Fibroblast of lung (primary cell): ENCODE results near the gene MIEF1. TPM values are rescaled to one million over a fixed set of nuclear protein-coding genes. Genes with fewer than 3 reads are reported as not detected.

Source experiments
- DNase-seq, 2 donors: peaks; one replicate each; pipeline versions ENCODE4 v3.0.0 to v3.0.0-alpha.2; 2010; ENCODE audit warnings: low read depth in 2 of 2
- H2AFZ ChIP-seq: 2 replicates; pipeline ENCODE4 v1.5.1; 2012; ENCODE audit warnings: low read length, control low read depth, inconsistent platforms
- H3K27ac ChIP-seq: 2 replicates; pipeline ENCODE4 v1.5.1; 2011; ENCODE audit warnings: low read length, control low read depth; ENCODE audit not compliant: insufficient read depth
- H3K27me3 ChIP-seq: 2 replicates; pipeline ENCODE4 v1.5.1; 2011; ENCODE audit warnings: mild to moderate bottlenecking, low read length; ENCODE audit not compliant: control insufficient read depth, insufficient read depth
- H3K36me3 ChIP-seq: 2 replicates; pipeline ENCODE4 v1.5.1; 2011; ENCODE audit warnings: low read length; ENCODE audit not compliant: control insufficient read depth, insufficient read depth
- H3K4me1 ChIP-seq: 2 replicates; pipeline ENCODE4 v1.5.1; 2011; ENCODE audit warnings: low read length; ENCODE audit not compliant: control insufficient read depth, insufficient read depth; ENCODE audit errors: extremely low read depth
- H3K4me2 ChIP-seq: 2 replicates; pipeline ENCODE4 v1.5.1; 2011; ENCODE audit warnings: low read length, control low read depth; ENCODE audit not compliant: insufficient read depth; ENCODE audit errors: extremely low read depth
- H3K4me3 ChIP-seq, 4 experiments: fragments of 200-600 bp in 1 of 4; sonication (generic) in 1 of 4; replicated peaks in 1 of 4; 2 replicates each; pipeline ENCODE4 v1.5.1; 2011 to 2016; ENCODE audit warnings: low read length in 4 of 4, low read depth in 3 of 4, mild to moderate bottlenecking in 3 of 4, control low read depth in 2 of 4, inconsistent platforms in 1 of 4, mixed read lengths in 1 of 4; ENCODE audit not compliant: insufficient read depth in 1 of 4; ENCODE audit errors: control extremely low read depth in 1 of 4
- H3K79me2 ChIP-seq: 2 replicates; pipeline ENCODE4 v1.5.1; 2012; ENCODE audit warnings: mild to moderate bottlenecking, low read length, inconsistent platforms; ENCODE audit not compliant: control insufficient read depth, insufficient read depth
- H3K9ac ChIP-seq: 2 replicates; pipeline ENCODE4 v1.5.1; 2011; ENCODE audit warnings: mild to moderate bottlenecking, low read length, control low read depth; ENCODE audit not compliant: insufficient read depth
- H3K9me3 ChIP-seq: 2 replicates; pipeline ENCODE4 v1.5.1; 2012; ENCODE audit warnings: low read depth, low read length; ENCODE audit not compliant: control insufficient read depth, insufficient read depth
- H4K20me1 ChIP-seq: 2 replicates; pipeline ENCODE4 v1.5.1; 2011; ENCODE audit warnings: low read length; ENCODE audit not compliant: control insufficient read depth, insufficient read depth; ENCODE audit errors: extremely low read depth
- CTCF ChIP-seq, 2 donors: IDR thresholded peaks in 1 of 2; conservative IDR thresholded peaks in 1 of 2; 1 replicate in 1 of 2; 2 replicates in 1 of 2; pipeline ENCODE4 v1.5.1; 2011 to 2012; ENCODE audit warnings: low read length in 2 of 2, control low read depth in 1 of 2, inconsistent platforms in 1 of 2, low read depth in 1 of 2, mild to moderate bottlenecking in 1 of 2
- EZH2 ChIP-seq: IDR thresholded peaks from 2 replicates; pipeline ENCODE4 v1.5.1; 2012; ENCODE audit warnings: low read length, control low read depth, mild to moderate bottlenecking; ENCODE audit errors: missing control alignments
- polyA minus RNA-seq: library from RNA; depleted of rRNA, polyadenylated mRNA; stranded (reverse); fragments of >200 nt; gene quantifications from 2 replicates; pipeline ENCODE4 v1.2.3, GENCODE V29; 2011; ENCODE audit warnings: low replicate concordance
- polyA plus RNA-seq, 2 donors: library from polyadenylated mRNA; depleted of rRNA in 1 of 2; stranded (reverse) in 1 of 2; unstranded in 1 of 2; fragments of >200 nt; gene quantifications; 2 replicates each; pipeline ENCODE4 v1.2.1, GENCODE V29; 2011 to 2012; ENCODE audit warnings: missing spikeins in 1 of 2
- total RNA-seq: library from RNA; depleted of rRNA; stranded (reverse); fragments of >200 nt; gene quantifications from 2 replicates; pipeline ENCODE4 v1.2.1, GENCODE V29; 2014

MIEF1 gene
- total RNA-seq (16.4 and 19.0 TPM in 2 replicates), polyA plus RNA-seq (16.8 and 20.9 TPM in 2 replicates), polyA minus RNA-seq (47.9 and 55.7 TPM in 2 replicates)
- polyA plus RNA-seq (2012), result 17.4 and 20.1 TPM in 2 replicates

GRCh38 chr22:39502109-39502788 is at the start of gene MIEF1:
Gene MIEF1 (plus strand): TSS chr22:39502290. CDS start chr22:39511295, 9,005 bp downstream.
- Histone ChIP-seq H3K27ac (peak within 1 kb of the TSS; percentile 62), H3K9me3 (no peaks in the 10 kb centered on the region), H3K4me2 (peak within 1 kb of the TSS; percentile 86), H4K20me1 (no peaks in the 10 kb centered on the region), H2AFZ (peak within 1 kb of the TSS; percentile 51), H3K4me3 (peak within 1 kb of the TSS; percentile 71 to 84 (median 75)), H3K27me3 (no peaks in the 10 kb centered on the region), H3K9ac (peak within 1 kb of the TSS; percentile 77), H3K4me1 (peaks cover 13% of the 10 kb centered on the region), H3K79me2 (peaks cover 37% of the 10 kb centered on the region), H3K36me3 (peaks cover 15% of the 10 kb centered on the region)
- TF ChIP-seq EZH2 (no peak), CTCF (conservative IDR thresholded peaks at IDR 0.05 in 1 of 2, IDR thresholded peaks at IDR 0.05 in 1 of 2; ENCODE audit: low read depth in 1 of 2, low read length in 2 of 2) (no peak)
- peak; percentile 94 to 95 for DNase-seq

GRCh38 chr22:39452740-39453040 is 49.4 kb upstream of the MIEF1 start:
- Histone ChIP-seq H3K79me2 (no peaks in the 10 kb centered on the region), H3K36me3 (no peaks in the 10 kb centered on the region), H3K4me3 (no peak overlapping the region), H3K27ac (no peak overlapping the region), H3K4me1 (no peaks in the 10 kb centered on the region), H2AFZ (no peak overlapping the region), H3K4me2 (no peak overlapping the region), H3K9me3 (no peaks in the 10 kb centered on the region), H3K27me3 (peaks cover 21% of the 10 kb centered on the region), H3K9ac (no peak overlapping the region), H4K20me1 (no peaks in the 10 kb centered on the region)
- no peak for DNase-seq
- TF ChIP-seq CTCF (conservative IDR thresholded peaks at IDR 0.05 in 1 of 2, IDR thresholded peaks at IDR 0.05 in 1 of 2; ENCODE audit: low read depth in 1 of 2, low read length in 2 of 2) (no peak), EZH2 (no peak)

- Histone ChIP-seq H3K27me3 (peaks cover 31% of the 10 kb centered on the region), H2AFZ (no peak overlapping the region), H4K20me1 (no peaks in the 10 kb centered on the region), H3K79me2 (no peaks in the 10 kb centered on the region), H3K27ac (no peak overlapping the region), H3K4me1 (no peaks in the 10 kb centered on the region), H3K4me2 (no peak overlapping the region), H3K9ac (no peak overlapping the region), H3K9me3 (no peaks in the 10 kb centered on the region), H3K4me3 (no peak overlapping the region), H3K36me3 (no peaks in the 10 kb centered on the region)
- peak in 1 of 2 donors; percentile 27 for DNase-seq
- no peak for TF ChIP-seq CTCF (conservative IDR thresholded peaks at IDR 0.05 in 1 of 2, IDR thresholded peaks at IDR 0.05 in 1 of 2; ENCODE audit: low read depth in 1 of 2, low read length in 2 of 2)
- TF ChIP-seq EZH2, result no peak
These were observed 48.2 kb upstream of the MIEF1 start for GRCh38 chr22:39453765-39454378.
